HG03025 (cell line): Measurements from ENCODE around the gene TMEM52.
A peak's percentile ranks its signal among the peaks of the same experiment; 100 is the strongest.

Source experiments
- ATAC-seq: cut with Tn5 transposase; IDR thresholded peaks from one replicate; pipeline ENCODE4 v1.9.1; 2021; ENCODE audit warnings: mild to moderate bottlenecking, moderate library complexity; ENCODE audit not compliant: unreplicated experiment, low FRiP score

TMEM52 gene

DNA sequence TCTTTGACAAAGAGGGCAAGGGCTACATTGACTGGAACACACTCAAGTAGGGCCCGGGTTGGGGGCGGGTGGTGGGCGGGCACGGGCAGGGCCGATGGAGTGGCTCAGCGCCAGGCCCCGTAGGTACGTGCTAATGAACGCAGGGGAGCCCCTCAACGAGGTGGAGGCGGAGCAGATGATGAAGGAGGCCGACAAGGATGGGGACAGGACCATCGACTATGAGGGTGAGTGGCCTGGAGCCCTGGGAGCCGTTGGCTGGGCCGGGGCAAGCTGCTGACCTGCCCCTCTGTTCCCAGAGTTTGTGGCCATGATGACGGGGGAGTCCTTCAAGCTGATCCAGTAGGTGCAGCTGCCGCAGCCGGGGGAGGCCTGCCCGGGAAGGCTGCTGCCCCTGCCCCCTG, 2.2 kb downstream of the TMEM52 start:
- ATAC-seq: no peak

DNA sequence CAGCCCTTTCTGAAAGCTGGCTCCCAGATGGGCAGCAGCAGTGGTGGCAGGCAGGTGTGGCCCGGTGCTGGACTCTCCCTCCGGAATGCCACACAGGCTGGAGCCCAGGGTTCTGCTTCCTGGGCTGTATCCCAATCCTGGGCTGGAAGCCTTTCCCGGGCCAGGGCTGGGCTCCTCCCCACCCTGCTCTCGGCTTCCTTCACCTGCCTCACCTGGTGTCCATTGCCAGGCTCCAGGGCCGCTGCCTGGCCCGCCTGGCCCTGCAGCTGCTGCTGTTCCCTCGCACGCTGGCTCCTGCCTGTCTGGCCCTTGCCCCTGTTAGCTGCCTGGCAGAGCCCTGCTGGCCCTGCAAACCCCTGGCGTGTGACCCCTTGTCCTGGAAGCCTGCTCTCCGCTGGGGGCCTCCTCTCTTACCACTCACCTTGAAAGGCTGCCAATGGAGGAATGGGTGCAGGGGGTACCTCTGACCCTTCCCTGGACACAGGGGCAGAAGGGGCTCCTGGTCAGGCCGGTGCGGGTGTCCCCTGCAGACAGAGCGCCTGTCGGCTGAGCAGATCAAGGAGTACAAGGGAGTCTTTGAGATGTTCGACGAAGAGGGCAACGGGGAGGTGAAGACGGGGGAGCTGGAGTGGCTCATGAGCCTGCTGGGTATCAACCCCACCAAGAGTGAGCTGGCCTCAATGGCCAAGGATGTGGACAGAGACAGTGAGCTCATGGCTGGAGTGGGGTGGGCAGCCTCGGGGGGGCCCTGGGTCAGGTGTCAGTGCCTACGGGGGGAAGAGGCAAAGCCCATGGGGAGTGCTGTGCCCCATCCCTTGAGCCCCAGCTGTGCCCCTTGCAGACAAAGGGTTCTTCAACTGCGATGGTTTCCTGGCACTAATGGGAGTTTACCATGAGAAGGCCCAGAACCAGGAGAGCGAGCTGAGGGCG, 2.9 kb downstream of the TMEM52 start:
- ATAC-seq: no peak

DNA sequence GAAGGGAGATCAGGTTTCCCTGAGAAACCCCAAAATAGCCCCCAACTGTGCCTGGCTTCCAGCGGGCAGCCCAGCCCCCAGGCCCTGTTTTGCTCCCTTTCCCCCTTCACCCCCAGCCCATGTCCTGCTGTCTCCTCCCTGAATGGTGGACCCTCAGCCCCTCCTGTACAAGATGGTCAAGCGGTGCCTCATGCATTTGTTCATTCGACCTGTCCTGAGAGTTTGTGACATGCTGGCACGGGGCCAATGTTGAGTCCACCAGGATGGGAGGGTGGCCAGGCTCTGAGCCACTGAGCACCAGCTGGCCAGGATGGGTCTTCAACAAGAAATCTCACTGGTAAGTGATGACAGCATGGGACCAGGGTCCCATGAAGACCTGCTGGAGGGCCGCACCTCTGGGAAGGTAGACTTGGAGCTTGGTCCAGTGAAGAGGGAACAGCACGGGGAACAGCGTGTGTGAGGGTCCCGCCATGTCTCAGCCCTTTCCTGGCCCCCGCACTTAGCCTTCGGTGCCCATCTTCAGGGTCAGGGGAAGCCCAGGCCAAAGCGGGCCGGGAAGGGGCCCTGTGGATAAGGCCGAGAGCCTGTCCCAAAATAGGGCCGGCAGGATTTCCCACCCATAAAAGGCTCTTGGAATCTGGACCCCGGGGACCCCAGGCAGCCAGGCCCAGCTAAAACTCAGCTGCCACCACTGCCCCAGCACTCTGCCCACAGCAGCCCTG, 3.9 kb downstream of the TMEM52 start, which contains the start of gene CALML6:
Gene CALML6, plus strand, starts transcription at position 290 of the 722 bp plus-strand sequence. Its CDS starts 21 bp downstream, at position 311.
- no peak for ATAC-seq

DNA sequence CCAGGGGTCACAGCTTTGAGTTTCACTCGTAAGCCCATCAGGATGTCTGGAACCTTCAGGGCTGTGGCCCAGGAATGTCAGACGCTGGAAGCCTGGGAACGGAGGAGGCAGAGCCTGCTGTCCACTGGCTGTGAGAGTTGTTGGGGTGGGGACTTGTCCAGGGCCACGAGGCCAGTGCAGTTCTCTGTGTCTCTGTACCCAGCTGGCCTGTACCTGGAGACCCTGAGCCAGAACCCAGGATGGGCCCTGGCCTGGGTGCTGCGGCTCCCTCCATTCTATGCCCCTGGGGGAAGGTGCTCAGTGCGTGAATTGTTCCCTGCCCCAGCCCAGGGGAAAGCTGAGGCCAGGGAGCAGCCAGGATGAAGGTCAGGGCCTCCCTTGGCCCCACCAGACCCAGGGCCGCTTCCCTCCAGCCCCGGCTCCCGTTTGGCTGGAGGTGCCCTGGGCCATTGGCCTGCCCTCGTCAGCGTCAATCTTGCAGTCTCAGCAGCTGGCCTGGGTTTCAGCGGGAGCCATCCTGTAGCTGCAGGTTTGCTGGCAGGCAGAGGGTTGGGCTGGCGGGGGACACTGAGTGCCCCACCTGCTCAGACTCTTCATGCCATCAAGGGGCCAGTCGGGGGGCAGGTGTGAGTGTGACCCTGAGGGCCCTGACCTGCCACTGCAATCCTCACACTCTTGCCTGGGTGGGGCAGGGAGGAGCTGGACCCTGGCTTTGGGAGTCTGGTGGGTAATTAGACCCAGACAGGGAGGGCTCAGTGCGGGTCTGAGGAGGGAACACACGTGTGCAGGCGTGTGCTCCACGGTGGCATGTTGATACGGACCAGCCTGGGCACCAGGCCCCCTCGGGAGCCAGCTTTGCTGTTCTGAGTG, 4.7 kb downstream of the TMEM52 start:
- ATAC-seq: no peak

DNA sequence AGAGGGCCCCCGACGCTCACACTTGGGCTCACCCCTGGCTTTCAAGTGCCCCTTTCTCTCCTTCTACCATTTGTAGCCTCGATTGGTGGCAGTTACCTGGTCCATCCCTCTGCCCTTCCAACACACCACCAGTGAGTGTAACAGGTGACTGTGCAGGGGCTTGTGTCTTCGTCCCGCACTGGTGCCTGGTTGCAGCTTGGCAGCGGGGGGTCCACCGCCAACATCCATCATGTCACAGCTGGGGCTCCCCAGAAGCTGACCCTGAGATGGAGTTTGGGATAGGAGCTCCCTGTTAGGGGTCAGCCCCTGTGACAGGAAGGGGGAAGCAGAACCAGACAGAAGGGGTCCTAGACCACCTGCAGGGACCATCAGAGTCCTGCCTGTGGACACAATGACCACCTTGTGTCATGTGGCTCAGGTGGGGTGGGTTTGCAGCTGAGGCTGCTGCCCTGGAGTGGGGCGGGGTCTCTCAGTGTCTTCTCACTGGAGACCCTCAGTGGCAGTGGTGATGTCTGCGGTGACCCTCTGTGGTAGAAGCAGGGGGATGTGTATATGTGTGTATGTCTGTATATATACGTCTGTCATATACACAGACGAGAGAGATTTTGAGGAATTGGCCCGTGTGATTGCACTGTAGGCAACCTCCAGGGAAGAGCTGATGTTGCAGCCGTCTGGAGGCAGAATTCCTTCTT, 7.6 kb downstream of the TMEM52 start:
- ATAC-seq: no peak

DNA sequence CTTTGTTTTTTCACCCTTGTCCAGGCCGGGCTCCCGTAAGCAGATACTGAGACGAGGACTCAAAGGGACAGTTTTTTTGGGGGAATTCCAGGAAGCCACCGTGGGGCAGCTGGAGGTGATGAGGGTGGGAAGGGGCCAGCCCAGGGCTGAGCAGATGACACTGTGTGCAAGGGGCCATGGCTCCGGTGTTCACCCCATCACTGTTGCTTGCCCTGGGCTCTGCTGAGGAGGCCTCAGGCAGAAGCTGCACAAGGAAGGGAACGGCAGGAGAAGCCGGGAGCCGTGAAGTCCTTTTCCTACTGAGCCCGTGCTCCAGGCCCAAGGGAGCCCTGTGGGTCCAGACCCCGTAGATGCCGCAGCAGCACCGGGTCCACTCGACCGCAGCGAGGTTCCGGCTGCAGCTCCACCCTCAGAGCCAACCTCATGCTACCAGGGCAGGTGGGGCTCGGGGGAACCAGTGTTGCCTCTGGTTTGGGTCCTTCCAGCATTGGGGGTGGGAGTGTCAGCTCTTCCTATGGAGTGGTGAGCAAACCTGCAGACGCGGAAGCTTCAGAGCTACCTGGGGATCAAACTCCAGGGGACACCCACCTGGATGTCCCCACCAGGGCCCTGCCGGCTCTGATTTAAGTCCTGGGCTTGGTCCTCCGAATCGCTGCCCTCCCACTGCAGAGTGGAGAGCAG, 8.3 kb downstream of the TMEM52 start:
- ATAC-seq: no peak

DNA sequence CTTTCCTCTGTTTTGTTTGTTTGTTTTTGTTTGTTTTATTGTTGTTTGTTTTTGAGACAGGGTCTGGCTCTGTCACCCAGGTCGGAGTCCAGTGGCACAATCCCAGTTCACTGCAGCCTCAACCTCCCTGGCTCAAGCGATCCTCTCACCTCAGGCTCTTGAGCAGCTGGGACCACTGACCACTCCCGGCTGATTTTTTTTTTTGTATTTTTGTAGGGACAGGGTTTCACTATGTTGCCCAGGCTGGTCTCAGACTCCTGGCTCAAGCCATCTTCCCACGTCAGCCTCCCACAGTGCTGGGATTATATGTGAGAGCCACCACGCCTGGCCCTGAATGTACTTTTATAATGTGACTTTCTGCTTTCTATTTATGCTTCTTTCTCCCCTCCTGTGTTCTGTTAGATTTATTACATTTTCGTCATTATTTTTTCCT, 9.0 kb downstream of the TMEM52 start:
- no peak for ATAC-seq

DNA sequence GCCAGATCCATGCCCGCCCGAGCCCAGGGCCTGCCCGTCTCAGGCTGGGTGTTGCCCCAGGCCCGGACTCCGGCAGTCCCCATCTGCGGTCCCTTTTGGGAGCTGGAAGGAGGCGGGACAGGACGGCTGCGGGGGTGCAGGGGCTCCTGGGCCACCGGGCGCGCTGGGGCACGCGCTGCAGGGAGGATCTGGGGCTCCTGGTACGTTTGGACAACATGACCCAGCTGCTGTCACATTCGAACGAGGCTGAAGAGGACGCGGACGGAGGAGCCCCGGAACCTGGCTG, 10.6 kb downstream of the TMEM52 start:
- ATAC-seq: peak; percentile 7

DNA sequence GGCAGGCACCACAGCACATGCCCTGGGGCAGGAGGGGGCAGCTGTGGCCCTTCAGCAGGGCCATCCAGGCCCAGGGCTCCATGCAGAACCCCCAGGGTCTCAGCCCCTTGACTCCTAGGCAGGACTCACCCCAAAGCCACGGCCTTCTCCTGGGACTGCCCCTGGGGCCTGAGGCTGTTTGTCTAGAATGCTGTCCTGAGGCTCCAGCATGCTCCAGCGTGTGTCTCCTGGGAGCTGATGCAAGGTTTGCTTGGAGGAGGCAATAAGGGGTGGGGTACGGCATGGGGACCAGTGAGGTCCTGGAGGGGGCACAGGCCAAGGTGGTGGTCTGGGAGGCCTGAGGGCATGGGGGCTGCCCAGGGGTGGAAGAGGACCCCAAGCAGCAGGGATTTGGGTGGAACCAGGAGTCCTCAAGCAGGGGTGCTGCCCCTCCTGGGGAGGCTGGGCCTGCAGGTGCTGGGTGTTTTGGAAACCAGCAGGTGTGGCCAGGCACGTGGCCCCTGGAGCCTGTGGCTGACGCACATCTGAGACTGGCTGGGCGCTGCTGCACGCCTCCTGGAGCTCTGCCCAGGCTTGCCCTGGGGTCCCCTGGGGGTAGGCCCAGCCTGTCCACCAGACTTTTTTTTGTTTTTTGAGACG, 11.9 kb downstream of the TMEM52 start:
- ATAC-seq: no peak

DNA sequence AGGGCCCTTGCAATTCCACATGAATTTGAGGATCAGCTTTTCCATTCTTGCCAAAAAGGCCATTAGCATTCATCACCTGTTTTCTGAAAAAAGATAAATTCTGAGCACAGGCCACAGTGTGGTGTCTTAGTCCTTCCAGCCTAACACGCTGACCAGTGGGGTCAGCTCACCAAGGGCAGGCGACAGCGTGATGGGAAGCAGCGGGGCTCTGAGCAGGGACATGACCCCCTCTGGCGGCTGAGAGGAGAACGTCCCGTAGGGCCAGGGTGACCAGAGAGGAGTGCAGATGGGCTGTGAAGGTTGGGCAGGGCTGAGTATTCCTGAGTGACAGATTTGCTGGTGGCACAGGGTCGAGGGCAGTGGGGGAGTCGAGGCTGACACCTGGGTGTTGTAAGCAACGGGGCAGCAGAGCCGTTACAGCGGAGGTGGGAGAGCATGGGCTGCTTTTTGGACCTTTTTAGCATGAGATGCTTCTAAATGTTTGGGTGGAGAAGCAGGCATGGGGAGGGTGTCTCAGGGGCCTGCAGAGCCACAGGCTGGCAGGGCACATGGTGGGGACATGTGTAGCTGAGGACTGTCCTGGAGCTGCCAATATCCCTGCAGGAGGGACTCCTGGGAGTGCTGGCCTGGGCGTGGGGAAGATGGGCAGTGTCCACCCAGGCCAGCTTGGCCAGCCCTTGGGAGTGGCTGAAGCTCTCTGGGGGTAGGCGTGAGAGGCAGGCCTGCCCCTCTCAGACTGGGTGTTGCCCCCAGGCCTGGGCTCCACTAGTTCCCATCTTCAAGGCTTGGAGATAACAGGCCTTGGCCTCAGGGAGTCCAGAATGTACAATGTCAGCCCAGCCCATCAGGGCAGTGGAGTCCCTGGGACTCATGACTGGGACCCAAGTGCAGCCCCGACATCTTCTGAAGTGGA, 12.6 kb downstream of the TMEM52 start:
- ATAC-seq: no peak

DNA sequence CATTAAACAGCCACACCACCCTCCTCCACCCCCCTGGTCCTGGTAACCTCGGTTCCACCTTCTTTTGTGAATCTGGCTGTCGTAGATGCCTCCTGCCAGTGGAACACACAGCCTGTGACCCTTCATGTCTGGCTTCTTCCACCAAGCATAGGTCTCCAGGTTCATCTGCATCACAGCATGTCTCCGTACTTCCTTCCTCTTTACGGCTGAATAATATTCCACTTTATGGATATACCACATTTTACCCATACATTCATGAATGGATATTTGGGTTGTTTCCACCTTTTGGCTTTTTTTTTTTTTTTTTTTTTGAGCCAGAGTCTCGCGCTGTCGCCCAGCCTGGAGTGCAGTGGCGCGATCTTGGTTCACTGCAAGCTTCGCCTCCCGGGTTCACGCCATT, 15.9 kb downstream of the TMEM52 start:
- no peak for ATAC-seq

DNA sequence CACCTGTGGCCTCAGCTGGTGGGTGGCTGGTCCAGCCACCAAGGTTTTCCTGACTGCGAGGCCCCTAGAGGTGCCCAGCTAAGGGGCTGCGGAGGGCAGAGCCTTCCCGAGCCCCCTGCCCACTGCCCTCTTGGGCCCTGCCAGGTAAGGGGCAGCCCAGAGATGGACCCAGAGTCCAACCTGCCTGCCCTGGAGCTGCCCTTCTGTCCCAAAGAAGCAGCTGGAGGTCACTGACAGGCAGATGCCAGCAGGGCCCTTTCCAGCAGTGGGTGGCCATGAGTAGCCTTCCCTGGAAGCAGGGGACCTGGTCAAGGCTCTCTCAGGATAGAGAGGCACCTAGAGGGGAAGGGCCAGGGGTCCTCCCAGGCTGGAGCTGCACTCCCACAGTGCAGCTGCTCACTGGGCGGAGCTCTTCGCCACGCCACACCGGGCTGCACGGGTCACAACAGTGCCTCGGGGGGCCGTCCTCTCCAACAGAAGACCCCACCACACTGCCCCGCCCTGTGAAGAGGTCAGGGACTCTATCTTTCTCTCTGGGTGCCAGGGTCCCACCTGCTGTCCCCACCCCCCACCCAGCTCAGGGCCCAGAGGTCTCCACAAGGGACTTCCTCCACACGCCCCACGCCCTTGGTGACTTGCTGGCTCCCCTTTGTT, 17.3 kb downstream of the TMEM52 start:
- ATAC-seq: no peak

DNA sequence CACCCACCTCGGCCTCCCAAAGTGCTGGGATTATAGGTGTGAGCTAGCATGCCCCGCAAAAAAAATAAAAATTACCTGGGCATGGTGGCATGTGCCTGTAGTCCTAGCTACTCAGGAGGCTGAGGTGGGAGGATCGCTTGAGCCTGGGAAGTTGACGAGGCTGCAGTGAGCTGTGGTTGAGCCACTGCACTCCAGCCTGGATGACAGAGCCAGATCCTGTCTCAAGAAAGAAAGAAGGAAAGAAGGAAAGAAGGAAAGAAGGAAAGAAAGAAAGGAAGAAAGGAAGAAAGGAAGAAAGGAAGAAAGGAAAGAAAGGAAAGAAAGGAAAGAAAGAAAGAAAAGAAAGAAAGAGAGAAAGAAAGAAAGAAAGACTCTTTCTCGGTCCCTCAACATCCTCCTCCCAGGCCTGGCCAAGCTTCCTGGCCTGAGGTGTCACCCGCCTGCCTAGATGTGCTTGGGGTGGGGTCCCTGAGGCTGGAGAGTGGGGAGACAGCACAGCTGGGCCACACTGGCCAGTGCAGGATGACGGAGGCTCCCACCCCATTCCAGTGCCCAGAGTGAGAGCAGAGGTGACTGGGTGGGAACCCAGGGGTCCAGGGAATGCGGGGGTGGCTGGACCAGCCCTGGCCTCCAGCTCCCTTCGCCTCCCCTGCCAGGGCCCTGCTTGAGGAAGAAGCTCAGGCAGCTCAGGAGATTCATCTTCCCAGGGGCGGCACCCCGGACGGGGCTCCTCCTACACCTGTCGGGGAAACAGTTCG, 18.0 kb downstream of the TMEM52 start:
- no peak for ATAC-seq

DNA sequence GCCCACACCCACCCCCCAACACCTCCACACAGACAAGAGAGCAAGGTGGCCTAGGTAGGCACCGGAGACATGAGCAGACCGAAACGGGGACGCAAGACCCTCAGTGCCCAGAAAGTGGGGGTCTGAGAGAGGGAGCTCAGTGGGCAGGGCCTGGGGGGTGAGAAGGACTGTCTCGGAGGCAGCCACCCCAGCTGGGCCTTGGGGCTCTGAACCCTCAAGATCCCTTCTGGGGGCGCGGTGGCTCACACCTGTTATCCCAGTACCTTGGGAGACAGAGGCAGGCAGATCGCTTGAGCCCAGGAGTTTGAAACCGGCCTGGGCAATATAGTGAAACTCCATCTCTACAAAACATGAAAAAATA, 19.1 kb downstream of the TMEM52 start:
- no peak for ATAC-seq

DNA sequence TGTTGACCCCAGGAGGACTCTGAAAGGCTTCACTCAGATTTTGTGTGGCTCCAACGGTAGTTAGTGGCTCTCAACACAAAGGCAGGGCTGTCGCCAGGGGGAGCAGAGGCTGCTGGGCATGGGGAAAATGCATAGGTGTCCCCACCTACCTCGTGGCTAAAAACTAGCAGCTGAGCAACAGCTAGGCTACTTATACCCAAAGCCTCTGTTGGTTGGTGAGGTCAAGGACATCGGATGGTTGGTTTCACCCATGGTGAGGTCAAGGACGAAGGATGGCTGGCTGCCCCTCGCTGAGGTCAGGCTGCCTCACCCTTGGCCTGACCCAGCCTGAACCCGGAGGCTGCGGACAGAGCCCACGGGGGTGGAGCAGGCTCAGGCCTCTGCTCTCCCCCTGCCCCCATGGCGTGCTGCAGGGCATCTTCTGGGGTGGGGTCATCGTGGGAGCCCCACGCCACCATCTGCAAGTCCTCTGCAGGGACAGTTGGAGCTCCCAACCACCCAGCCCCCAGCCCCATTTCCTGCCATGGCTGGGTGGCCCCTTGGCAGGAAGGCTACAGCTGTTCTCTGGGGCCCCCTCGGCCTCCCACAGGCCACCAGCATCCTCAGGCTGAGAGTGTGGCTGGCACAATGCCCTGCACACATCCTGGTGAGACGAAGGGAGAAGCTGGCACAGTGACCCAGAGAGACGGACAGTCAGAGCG, 19.7 kb downstream of the TMEM52 start:
- no peak for ATAC-seq

DNA sequence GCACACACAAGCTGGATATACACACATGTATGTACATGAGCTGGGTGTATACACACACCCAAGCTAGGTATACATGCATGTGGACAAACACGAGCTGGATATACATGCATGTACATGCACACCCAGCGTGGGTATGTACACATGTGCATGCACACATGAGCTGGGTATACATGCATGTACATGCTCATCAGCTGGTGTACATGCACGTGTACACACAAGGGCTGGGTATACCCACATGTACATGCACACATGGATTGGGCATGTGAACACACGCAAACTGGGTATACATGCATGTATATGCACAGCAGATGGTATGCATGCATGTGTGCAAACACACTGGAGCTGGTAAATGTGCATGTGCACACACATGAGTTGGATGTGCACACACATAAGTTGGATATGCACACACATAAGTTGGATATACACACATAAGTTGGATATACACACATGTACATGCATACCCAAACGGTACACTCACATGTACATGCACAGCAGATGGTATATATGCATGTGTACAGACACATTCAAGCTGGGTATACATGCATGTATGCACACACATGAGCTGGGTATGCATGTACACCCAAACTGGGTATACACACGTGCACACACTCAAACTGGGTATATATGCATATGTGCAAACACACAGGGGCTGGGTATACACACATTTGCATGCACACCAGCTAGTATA, 20.7 kb downstream of the TMEM52 start:
- no peak for ATAC-seq
